Smooth muscle cell (in vitro differentiated cells): ENCODE results near the gene ZBTB21. TPM values are rescaled to one million over a fixed set of nuclear protein-coding genes. Genes with fewer than 3 reads are reported as not detected.
A peak's percentile ranks its signal among the peaks of the same experiment; 100 is the strongest.

ENCODE experiments used
- DNase-seq: peaks from one replicate; lab custom pipeline; 2025; ENCODE audit not compliant: unreplicated experiment; lab: John Stamatoyannopoulos, UW
- H2AFZ ChIP-seq: fragments of 200-600 bp; sonication (generic); 2 replicates; pipeline ENCODE4 v1.6.0; 2016; ENCODE audit warnings: antibody characterized with exemption, low read depth, mild to moderate bottlenecking
- H3F3A ChIP-seq: fragments of 200-600 bp; sonication (generic); 2 replicates; pipeline ENCODE4 v1.6.0; 2017; ENCODE audit warnings: antibody characterized with exemption, low read depth
- H3K27ac ChIP-seq: fragments of 200-600 bp; sonication (generic); 2 replicates; pipeline ENCODE4 v1.5.1; 2016; ENCODE audit warnings: low read depth, mild to moderate bottlenecking
- H3K27me3 ChIP-seq: fragments of 200-600 bp; sonication (generic); 2 replicates; pipeline ENCODE4 v1.6.1; 2016; ENCODE audit warnings: low read depth, mild to moderate bottlenecking
- H3K36me3 ChIP-seq: fragments of 200-600 bp; sonication (generic); 2 replicates; pipeline ENCODE4 v1.5.1; 2016; ENCODE audit warnings: low read depth
- H3K4me1 ChIP-seq: fragments of 200-600 bp; sonication (generic); 2 replicates; pipeline ENCODE4 v1.5.1; 2016; ENCODE audit warnings: low read depth
- H3K4me2 ChIP-seq: fragments of 200-600 bp; sonication (generic); 2 replicates; pipeline ENCODE4 v1.6.0; 2016; ENCODE audit warnings: mild to moderate bottlenecking
- H3K4me3 ChIP-seq: fragments of 200-600 bp; sonication (generic); 2 replicates; pipeline ENCODE4 v1.5.1; 2016; ENCODE audit warnings: mild to moderate bottlenecking
- H3K79me2 ChIP-seq: fragments of 200-600 bp; sonication (generic); 2 replicates; pipeline ENCODE4 v1.6.0; 2016; ENCODE audit warnings: low read depth, mild to moderate bottlenecking
- H3K9ac ChIP-seq: fragments of 200-600 bp; sonication (generic); 2 replicates; pipeline ENCODE4 v1.6.0; 2016; ENCODE audit warnings: low read depth
- H3K9me3 ChIP-seq: fragments of 200-600 bp; sonication (generic); replicated peaks from 2 replicates; pipeline ENCODE4 v1.5.1; 2016; ENCODE audit warnings: low read depth
- H4K20me1 ChIP-seq: fragments of 200-600 bp; sonication (generic); 2 replicates; pipeline ENCODE4 v1.6.0; 2016; ENCODE audit warnings: low read depth
- CTCF ChIP-seq: fragments of 200-600 bp; sonication (generic); IDR thresholded peaks from 2 replicates; pipeline ENCODE4 v1.5.1; 2017; ENCODE audit warnings: borderline replicate concordance, mild to moderate bottlenecking, antibody characterized with exemption; ENCODE audit not compliant: insufficient read depth, poor library complexity, severe bottlenecking
- WGBS: methylation state at CpG from one replicate; pipeline ENCODE4 v1.1.7; 2016; ENCODE audit warnings: low lambda C conversion rate; 5-methylcytosine and 5-hydroxymethylcytosine counted together
- polyA plus RNA-seq: library from polyadenylated mRNA; unstranded; fragments of >200 nt; fragmentation: Nextera tagmentation; extraction: Ambion mirVana; gene quantifications from 2 replicates; pipeline ENCODE4 v1.2.1, GENCODE V29; 2016
- total RNA-seq: library from RNA; depleted of rRNA; stranded (reverse); fragments of >200 nt; gene quantifications from 2 replicates; pipeline ENCODE4 v1.2.3, GENCODE V29; 2014

The ZBTB21 gene
- total and polyA plus RNA-seq, 2 experiments from 2014 or later = 6.2 to 24.1 TPM

- Histone ChIP-seq H3K4me1 (peaks cover 9% of the 10 kb centered on the region), H3K27me3 (no peaks in the 10 kb centered on the region), H3K36me3 (no peaks in the 10 kb centered on the region), H4K20me1 (no peaks in the 10 kb centered on the region), H3K4me3 (no peak overlapping the region), H3K4me2 (no peak overlapping the region), H3K27ac (no peak overlapping the region), H3K9ac (no peak overlapping the region), H2AFZ (no peak overlapping the region), H3F3A (no peaks in the 10 kb centered on the region), H3K9me3 (no peaks in the 10 kb centered on the region), H3K79me2 (no peaks in the 10 kb centered on the region)
- no peak for TF ChIP-seq CTCF
- WGBS = 92% methylated on average over 9 of the region's 9 CpGs
- no peak for DNase-seq
These were observed 45.3 kb upstream of the ZBTB21 start for GRCh38 chr21:42055425-42055824.

- Histone ChIP-seq H3K27me3 (no peaks in the 10 kb centered on the region), H4K20me1 (no peaks in the 10 kb centered on the region), H3K9ac (no peak overlapping the region), H3K36me3 (no peaks in the 10 kb centered on the region), H3K79me2 (no peaks in the 10 kb centered on the region), H3K4me3 (no peak overlapping the region), H2AFZ (no peak overlapping the region), H3K27ac (peak overlapping the region; percentile 17), H3F3A (no peaks in the 10 kb centered on the region), H3K4me2 (peak overlapping the region; percentile 8), H3K4me1 (peaks cover 3% of the 10 kb centered on the region), H3K9me3 (no peaks in the 10 kb centered on the region)
- no peak for DNase-seq
- TF ChIP-seq CTCF = no peak
- 47% methylated on average over 9 of the region's 9 CpGs for WGBS
These were observed 41.6 kb upstream of the ZBTB21 start for GRCh38 chr21:42051788-42052187.

GRCh38 chr21:42049578-42050430, 39.6 kb upstream of the ZBTB21 start:
- H3K4me3 ChIP-seq = no peak overlapping the region
- 87% methylated on average over 16 of the region's 16 CpGs for WGBS
- H2AFZ ChIP-seq = no peak overlapping the region
- H3K4me1 ChIP-seq = no peaks in the 10 kb centered on the region
- TF ChIP-seq CTCF = no peak
- no peaks in the 10 kb centered on the region for H3K27me3 ChIP-seq
- no peak overlapping the region for H3K4me2 ChIP-seq
- H3F3A ChIP-seq = no peaks in the 10 kb centered on the region
- H3K36me3 ChIP-seq = no peaks in the 10 kb centered on the region
- H3K9ac ChIP-seq = no peak overlapping the region
- no peak for DNase-seq
- no peaks in the 10 kb centered on the region for H3K79me2 ChIP-seq
- no peaks in the 10 kb centered on the region for H4K20me1 ChIP-seq
- H3K9me3 ChIP-seq = no peaks in the 10 kb centered on the region
- no peak overlapping the region for H3K27ac ChIP-seq
